ENCODE measurements around the gene ZNF346. TPM values are rescaled to one million over a fixed set of nuclear protein-coding genes. Genes with fewer than 3 reads are reported as not detected.

The ZNF346 gene
- total RNA-seq, 2 experiments from 2014 or later, result 36.6 to 42.4 TPM

DNA sequence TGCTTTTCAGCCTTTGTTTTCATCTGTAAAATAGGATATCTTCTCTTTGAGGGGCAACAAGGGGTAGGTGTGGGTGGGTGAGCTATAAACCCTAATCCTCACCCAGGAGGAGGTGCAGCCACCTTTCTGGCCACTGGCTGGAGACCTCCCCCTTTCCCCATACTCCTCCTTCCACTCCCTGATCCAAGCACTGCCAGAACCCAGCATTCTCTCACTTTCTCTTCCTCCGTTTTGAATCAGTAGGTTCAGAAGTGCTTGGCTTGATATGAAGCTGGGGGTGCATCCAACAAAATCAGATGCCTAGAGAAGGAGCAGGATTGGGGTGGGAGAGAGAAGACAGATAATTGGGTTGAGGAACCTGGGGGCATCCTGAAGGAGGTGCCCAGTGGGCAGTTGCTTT, 104.3 kb downstream of the ZNF346 start:
- no peak overlapping the region for H3K4me3 ChIP-seq (ENCODE audit: low read depth, low read length, poor library complexity, severe bottlenecking)
- no TSS peak for BruUV-seq (replicated peaks)
- no peak for DNase-seq (ENCODE audit: low spot score)
- no peaks in the 10 kb centered on the region for H3K9me3 ChIP-seq (ENCODE audit: low read length)
- ChIA-PET POLR2A (interaction anchor here (0.7 to 2.3 kb wide), 7 partner anchors 10 to 208 kb away, joined by 3 to 16 read pairs (median 3); no protein-coding TSS in a partner anchor), CTCF (ENCODE audit: unreplicated experiment) (interaction anchor here (0.6 to 0.7 kb wide), 2 partner anchors 175 to 321 kb away, joined by 3 read pairs; no protein-coding TSS in a partner anchor)
- no peak overlapping the region for H2AFZ ChIP-seq (ENCODE audit: low read length)
- H3K4me2 ChIP-seq (ENCODE audit: low read length), result no peak overlapping the region
- H3K9me2 ChIP-seq (ENCODE audit: insufficient read depth, low read length), result no peaks in the 10 kb centered on the region
- H4K20me1 ChIP-seq (ENCODE audit: insufficient read depth, low read length), result no peaks in the 10 kb centered on the region
- H3K36me3 ChIP-seq (ENCODE audit: insufficient read depth, low read length), result no peaks in the 10 kb centered on the region; the same call in 1 of the 2 replicates
- TF ChIP-seq, protein P1, sequence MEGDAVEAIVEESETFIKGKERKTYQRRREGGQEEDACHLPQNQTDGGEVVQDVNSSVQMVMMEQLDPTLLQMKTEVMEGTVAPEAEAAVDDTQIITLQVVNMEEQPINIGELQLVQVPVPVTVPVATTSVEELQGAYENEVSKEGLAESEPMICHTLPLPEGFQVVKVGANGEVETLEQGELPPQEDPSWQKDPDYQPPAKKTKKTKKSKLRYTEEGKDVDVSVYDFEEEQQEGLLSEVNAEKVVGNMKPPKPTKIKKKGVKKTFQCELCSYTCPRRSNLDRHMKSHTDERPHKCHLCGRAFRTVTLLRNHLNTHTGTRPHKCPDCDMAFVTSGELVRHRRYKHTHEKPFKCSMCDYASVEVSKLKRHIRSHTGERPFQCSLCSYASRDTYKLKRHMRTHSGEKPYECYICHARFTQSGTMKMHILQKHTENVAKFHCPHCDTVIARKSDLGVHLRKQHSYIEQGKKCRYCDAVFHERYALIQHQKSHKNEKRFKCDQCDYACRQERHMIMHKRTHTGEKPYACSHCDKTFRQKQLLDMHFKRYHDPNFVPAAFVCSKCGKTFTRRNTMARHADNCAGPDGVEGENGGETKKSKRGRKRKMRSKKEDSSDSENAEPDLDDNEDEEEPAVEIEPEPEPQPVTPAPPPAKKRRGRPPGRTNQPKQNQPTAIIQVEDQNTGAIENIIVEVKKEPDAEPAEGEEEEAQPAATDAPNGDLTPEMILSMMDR (conservative IDR thresholded peaks at IDR 0.05; ENCODE audit: low read length), result no peak
- TF ChIP-seq EZH2phosphoT487 (IDR thresholded peaks at IDR 0.05; ENCODE audit: borderline replicate concordance, low read depth, low read length), result no peak
- peaks cover 56% of the 10 kb centered on the region for H3K4me1 ChIP-seq (ENCODE audit: insufficient read depth, low read length, poor library complexity, severe bottlenecking)
- no peak overlapping the region for H3K27ac ChIP-seq (ENCODE audit: low read depth, low read length, poor library complexity, severe bottlenecking)
- intact Hi-C loops (cut with micrococcal nuclease; ENCODE audit: unreplicated experiment), result no loop called here
- H3K79me2 ChIP-seq (ENCODE audit: insufficient read depth, low read depth, low read length), result no peaks in the 10 kb centered on the region

DNA sequence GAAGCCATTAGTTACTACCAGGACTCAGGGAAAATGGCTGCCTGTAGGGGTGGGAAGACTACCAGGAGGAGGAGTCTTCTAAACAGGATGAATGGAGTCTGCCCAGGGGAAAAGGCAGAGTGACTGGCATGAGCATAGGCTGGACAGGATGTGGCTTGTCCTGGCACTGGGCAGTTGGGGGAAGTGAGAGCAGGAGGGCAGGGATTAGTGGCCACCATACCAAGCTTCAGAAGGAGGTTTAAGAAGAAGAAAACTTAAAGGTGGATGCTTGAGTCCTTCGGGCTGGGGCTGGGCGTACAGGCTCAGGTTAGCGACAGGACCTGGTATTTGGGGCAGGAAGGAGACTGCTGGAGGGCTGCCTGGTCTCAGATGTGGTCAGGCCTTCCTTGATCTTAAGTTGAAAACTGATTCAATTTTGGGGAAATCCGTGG, 106.1 kb downstream of the ZNF346 start:
- intact Hi-C loops (cut with micrococcal nuclease; ENCODE audit: unreplicated experiment), result no loop called here
- H4K20me1 ChIP-seq (ENCODE audit: insufficient read depth, low read length), result no peaks in the 10 kb centered on the region
- peak overlapping the region; percentile 40; the same call in 1 of the 2 replicates for H2AFZ ChIP-seq (ENCODE audit: low read length)
- no peaks in the 10 kb centered on the region for H3K9me3 ChIP-seq (ENCODE audit: low read length)
- ChIA-PET CTCF (ENCODE audit: unreplicated experiment) (interaction anchor here (0.8 to 1.4 kb wide), 3 partner anchors 16 to 180 kb away, joined by 3 to 4 read pairs (median 3); no protein-coding TSS in a partner anchor), POLR2A (interaction anchor here (0.7 to 1.2 kb wide), 5 partner anchors 11 to 110 kb away, joined by 3 to 4 read pairs (median 3); no protein-coding TSS in a partner anchor)
- H3K4me3 ChIP-seq (ENCODE audit: low read depth, low read length, poor library complexity, severe bottlenecking), result no peak overlapping the region
- H3K4me2 ChIP-seq (ENCODE audit: low read length), result no peak overlapping the region
- no TSS peak for BruUV-seq (replicated peaks)
- H3K9me2 ChIP-seq (ENCODE audit: insufficient read depth, low read length), result no peaks in the 10 kb centered on the region
- H3K27ac ChIP-seq (ENCODE audit: low read depth, low read length, poor library complexity, severe bottlenecking), result no peak overlapping the region
- TF ChIP-seq EZH2phosphoT487 (IDR thresholded peaks at IDR 0.05; ENCODE audit: borderline replicate concordance, low read depth, low read length), result no peak
- TF ChIP-seq, protein P1 (conservative IDR thresholded peaks at IDR 0.05; ENCODE audit: low read length), result no peak
- no peak for DNase-seq (ENCODE audit: low spot score)
- H3K4me1 ChIP-seq (ENCODE audit: insufficient read depth, low read length, poor library complexity, severe bottlenecking), result peaks cover 53% of the 10 kb centered on the region
- H3K36me3 ChIP-seq (ENCODE audit: insufficient read depth, low read length), result no peaks in the 10 kb centered on the region
- no peaks in the 10 kb centered on the region for H3K79me2 ChIP-seq (ENCODE audit: insufficient read depth, low read depth, low read length)
